Chondrocyte (in vitro differentiated cells): Measurements from ENCODE around the gene APOBEC4. TPM values are rescaled to one million over a fixed set of nuclear protein-coding genes. Genes with fewer than 3 reads are reported as not detected.

Experiments
- DNase-seq: peaks from one replicate; pipeline ENCODE4 v3.0.0; 2021; ENCODE audit warnings: mixed read lengths, low spot score
- H3K27ac Mint-ChIP-seq: one replicate; pipeline ENCODE4 v1.8.0; 2021; ENCODE audit warnings: mild to moderate bottlenecking, moderate library complexity, mixed read lengths; ENCODE audit not compliant: unreplicated experiment
- H3K27me3 Mint-ChIP-seq: 2 replicates; pipeline ENCODE4 v1.8.0; 2021; ENCODE audit warnings: low read depth, mixed read lengths
- H3K36me3 Mint-ChIP-seq: 2 replicates; pipeline ENCODE4 v1.8.0; 2021; ENCODE audit warnings: low read depth, mixed read lengths
- H3K4me1 Mint-ChIP-seq: 2 replicates; pipeline ENCODE4 v1.8.0; 2021; ENCODE audit warnings: low read depth, mild to moderate bottlenecking, mixed read lengths
- H3K4me3 Mint-ChIP-seq: one replicate; pipeline ENCODE4 v1.8.0; 2021; ENCODE audit warnings: mild to moderate bottlenecking, moderate library complexity, mixed read lengths; ENCODE audit not compliant: unreplicated experiment
- H3K9me3 Mint-ChIP-seq: 2 replicates; pipeline ENCODE4 v1.8.0; 2021; ENCODE audit warnings: low read depth, mixed read lengths
- CTCF ChIP-seq: fragments of 200-600 bp; sonication (generic); IDR thresholded peaks from 2 replicates; pipeline ENCODE4 v1.5.0; 2021; ENCODE audit warnings: antibody characterized with exemption, mild to moderate bottlenecking, moderate library complexity
- total RNA-seq: library from RNA; stranded (reverse); gene quantifications from 3 replicates; pipeline ENCODE4 v1.2.1, GENCODE V29; 2021

Gene APOBEC4
- total RNA-seq, 1 donor from 2014 or later: not detected

GRCh38 chr1:183612407-183612806, 40.7 kb downstream of the APOBEC4 start:
- H3K36me3 Mint-ChIP-seq: no peaks in the 10 kb centered on the region
- no peaks in the 10 kb centered on the region for H3K9me3 Mint-ChIP-seq
- H3K4me3 Mint-ChIP-seq: no peak overlapping the region
- no peak for TF ChIP-seq CTCF
- no peak overlapping the region for H3K27ac Mint-ChIP-seq
- H3K4me1 Mint-ChIP-seq: peaks cover 33% of the 10 kb centered on the region
- no peak for DNase-seq
- no peaks in the 10 kb centered on the region for H3K27me3 Mint-ChIP-seq

- no peaks in the 10 kb centered on the region for H3K36me3 Mint-ChIP-seq
- H3K4me3 Mint-ChIP-seq: no peak overlapping the region
- DNase-seq: no peak
These were observed 42.1 kb downstream of the APOBEC4 start for GRCh38 chr1:183611021-183611420.

GRCh38 chr1:183609759-183610452, 43.2 kb downstream of the APOBEC4 start:
- Mint-ChIP-seq H3K27me3 (no peaks in the 10 kb centered on the region), H3K36me3 (no peaks in the 10 kb centered on the region), H3K4me1 (peaks cover 47% of the 10 kb centered on the region), H3K9me3 (no peaks in the 10 kb centered on the region), H3K27ac (peak overlapping the region; percentile 99), H3K4me3 (peak overlapping the region; percentile 40)
- no peak for DNase-seq
- no peak for TF ChIP-seq CTCF

More at GRCh38 chr1:183611021-183611420, 42.1 kb downstream of the APOBEC4 start:
- H3K9me3 Mint-ChIP-seq: no peaks in the 10 kb centered on the region
- H3K4me1 Mint-ChIP-seq: peaks cover 37% of the 10 kb centered on the region
- no peaks in the 10 kb centered on the region for H3K27me3 Mint-ChIP-seq
- H3K27ac Mint-ChIP-seq: no peak overlapping the region
- no peak for TF ChIP-seq CTCF

- H3K27ac Mint-ChIP-seq: peak overlapping the region; percentile 99
- no peak for DNase-seq
- peak; percentile 79 for TF ChIP-seq CTCF
- peaks cover 52% of the 10 kb centered on the region for H3K4me1 Mint-ChIP-seq
- H3K27me3 Mint-ChIP-seq: no peaks in the 10 kb centered on the region
- no peaks in the 10 kb centered on the region for H3K36me3 Mint-ChIP-seq
- H3K4me3 Mint-ChIP-seq: peak overlapping the region; percentile 54
- H3K9me3 Mint-ChIP-seq: no peaks in the 10 kb centered on the region
These were observed 43.8 kb downstream of the APOBEC4 start for GRCh38 chr1:183609313-183609712.

GRCh38 chr1:183607322-183607980, 45.7 kb downstream of the APOBEC4 start:
- TF ChIP-seq CTCF: no peak
- DNase-seq: no peak
- Mint-ChIP-seq H3K27ac (peak overlapping the region; percentile 99), H3K4me3 (no peak overlapping the region), H3K9me3 (no peaks in the 10 kb centered on the region), H3K27me3 (no peaks in the 10 kb centered on the region), H3K4me1 (peaks cover 62% of the 10 kb centered on the region), H3K36me3 (no peaks in the 10 kb centered on the region)
